ENCODE measurements around the gene LRRC34.

- TF ChIP-seq EZH2 (IDR thresholded peaks at IDR 0.05) (no peak), POLR2AphosphoS5 (IDR thresholded peaks at IDR 0.05; ENCODE audit: borderline replicate concordance, low read depth, low read length) (no peak), FOXP2 (optimal IDR thresholded peaks at IDR 0.05; ENCODE audit: control extremely low read depth, extremely low read length, insufficient read depth) (no peak)
These were observed 64.0 kb downstream of the LRRC34 start for GRCh38 chr3:169748670-169749069.
